ENCODE results near the gene MCF2L. TPM values are rescaled to one million over a fixed set of nuclear protein-coding genes. Genes with fewer than 3 reads are reported as not detected.
A peak's percentile ranks its signal among the peaks of the same experiment; 100 is the strongest.
"Not testable (repeated sequence)": the region's sequence is repeated elsewhere in the genome, so short reads cannot be mapped to it uniquely, and the experiment has no call there.

Gene MCF2L
- total and polyA plus RNA-seq, 9 of the 15 experiments (the other 6 are each of a cell fraction or from before 2014, with no cell fraction given), result 0.05 to 0.25 (median 0.18) TPM; not detected in 5

DNA sequence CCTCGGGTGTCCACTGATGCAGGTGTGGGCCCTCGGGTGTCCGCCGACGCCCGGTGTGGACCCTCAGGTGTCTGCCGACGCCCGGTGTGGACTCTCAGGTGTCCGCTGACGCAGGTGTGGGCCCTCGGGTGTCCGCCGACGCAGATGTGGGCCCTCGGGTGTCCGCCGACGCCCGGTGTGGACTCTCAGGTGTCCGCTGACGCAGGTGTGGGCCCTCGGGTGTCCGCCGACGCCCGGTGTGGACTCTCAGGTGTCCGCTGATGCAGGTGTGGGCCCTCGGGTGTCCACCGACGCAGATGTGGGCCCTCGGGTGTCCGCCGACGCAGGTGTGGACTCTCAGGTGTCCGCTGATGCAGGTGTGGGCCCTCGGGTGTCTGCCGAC lies 61.2 kb downstream of the MCF2L start:
- WGBS (ENCODE audit: insufficient coverage, low coverage, missing lambda C conversion rate), result 0% methylated on average over 24 of the region's 38 CpGs
- H2AFZ ChIP-seq (ENCODE audit: low read depth, low read length); ATAC-seq; H3K79me2 ChIP-seq (ENCODE audit: control insufficient read depth, insufficient read depth, low read length); H4K20me1 ChIP-seq (replicated peaks; ENCODE audit: control insufficient read depth, insufficient read depth, low read length); H3K36me3 ChIP-seq (ENCODE audit: control insufficient read depth, insufficient read depth, low read length); H3K9me3 ChIP-seq (replicated peaks; ENCODE audit: control insufficient read depth, insufficient read depth, low read depth, low read length); H3K4me1 ChIP-seq (replicated peaks in 1 of 2; ENCODE audit: control insufficient read depth in 2 of 2, insufficient read depth in 2 of 2, low read length in 2 of 2); H3K27ac ChIP-seq (ENCODE audit: extremely low read depth, low read depth, low read length); DNase-seq (ENCODE audit: extremely low read depth in 1 of 4, low spot score in 3 of 4); FAIRE-seq; in situ Hi-C loops (cut with MboI); CTCF ChIA-PET (ENCODE audit: low intra/inter-chr PET ratio); H3K4me2 ChIP-seq (ENCODE audit: insufficient read depth, low read length); H3K4me3 ChIP-seq; POLR2A ChIA-PET; intact Hi-C loops (cut with micrococcal nuclease); BruUV-seq (replicated peaks); H3K9ac ChIP-seq (ENCODE audit: insufficient read depth in 1 of 2, low read depth in 2 of 2, low read length in 2 of 2); H3K9me1 ChIP-seq (ENCODE audit: control insufficient read depth, insufficient read depth, low read length): not testable (repeated sequence)
- H3K27me3 ChIP-seq (ENCODE audit: control insufficient read depth in 2 of 2, insufficient read depth in 2 of 2, low read length in 2 of 2), result peaks cover 10 to 72% of the 10 kb centered on the region in 2 experiments; a peak in 4 of 5 replicates

DNA sequence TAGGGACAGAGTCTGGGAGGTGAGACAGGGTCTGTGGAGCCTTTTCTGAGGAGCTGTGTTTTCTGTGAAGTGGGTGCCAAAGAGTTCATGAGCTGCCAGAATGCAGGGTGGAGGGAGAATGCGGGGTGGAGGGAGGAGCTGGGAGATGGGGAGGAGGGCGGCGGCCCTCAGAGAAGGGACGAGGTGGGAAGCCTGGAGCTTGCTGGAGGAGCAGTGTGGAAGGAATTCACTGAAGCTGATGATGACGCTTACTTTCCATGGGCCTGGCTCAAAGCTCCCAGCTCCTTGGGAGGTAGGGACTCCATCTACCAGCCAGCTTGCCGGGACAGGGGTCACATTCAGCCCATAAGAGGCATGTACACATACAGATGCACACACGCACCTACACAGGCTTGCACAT lies 62.5 kb downstream of the MCF2L start:
- Histone ChIP-seq H3K4me1 (replicated peaks in 1 of 2; ENCODE audit: control insufficient read depth in 2 of 2, insufficient read depth in 2 of 2, low read length in 2 of 2) (peaks cover 0 to 6% of the 10 kb centered on the region in 2 experiments; a peak in 1 of 5 replicates), H3K4me2 (ENCODE audit: insufficient read depth, low read length) (no peak overlapping the region), H3K9me1 (ENCODE audit: control insufficient read depth, insufficient read depth, low read length) (no peaks in the 10 kb centered on the region), H3K4me3 (no peak overlapping the region), H3K36me3 (ENCODE audit: control insufficient read depth, insufficient read depth, low read length) (no peaks in the 10 kb centered on the region), H3K27ac (ENCODE audit: extremely low read depth, low read depth, low read length) (no peak overlapping the region), H4K20me1 (replicated peaks; ENCODE audit: control insufficient read depth, insufficient read depth, low read length) (no peaks in the 10 kb centered on the region; the same call in 1 of the 2 replicates), H3K79me2 (ENCODE audit: control insufficient read depth, insufficient read depth, low read length) (no peaks in the 10 kb centered on the region), H2AFZ (ENCODE audit: low read depth, low read length) (no peak overlapping the region), H3K9ac (ENCODE audit: insufficient read depth in 1 of 2, low read depth in 2 of 2, low read length in 2 of 2) (no peak overlapping the region), H3K9me3 (replicated peaks; ENCODE audit: control insufficient read depth, insufficient read depth, low read depth, low read length) (no peaks in the 10 kb centered on the region), H3K27me3 (ENCODE audit: control insufficient read depth in 2 of 2, insufficient read depth in 2 of 2, low read length in 2 of 2) (peaks cover 10 to 76% of the 10 kb centered on the region in 2 experiments; a peak in 4 of 5 replicates)
- in situ Hi-C loops (cut with MboI) (no loop called here), intact Hi-C loops (cut with micrococcal nuclease) (no loop called here)
- TF ChIP-seq SRSF9 (IDR thresholded peaks at IDR 0.05; ENCODE audit: borderline replicate concordance, low read depth, low read length), result no peak
- TF ChIP-seq ZNF347 (CRISPR knock-in tag; IDR thresholded peaks at IDR 0.05; ENCODE audit: low read depth), result no peak
- TF ChIP-seq HINFP (tag; conservative IDR thresholded peaks at IDR 0.05; ENCODE audit: low read depth), result no peak
- TF ChIP-seq ZNF764 (CRISPR knock-in tag; IDR thresholded peaks at IDR 0.05; ENCODE audit: low read depth), result no peak
- peak; percentile 84; the same call in 1 of the 2 replicates for TF ChIP-seq ZNF263 (CRISPR knock-in tag; IDR thresholded peaks at IDR 0.05; ENCODE audit: borderline replicate concordance)
- no peak for TF ChIP-seq NCOA2 (IDR thresholded peaks at IDR 0.05; ENCODE audit: partially characterized antibody in 2 of 2)
- BruUV-seq (replicated peaks), result no TSS peak
- WGBS (ENCODE audit: insufficient coverage, low coverage, missing lambda C conversion rate), result 3% methylated on average over 5 of the region's 7 CpGs
- no peak for ATAC-seq
- FAIRE-seq, result no peak
- ChIA-PET CTCF (ENCODE audit: low intra/inter-chr PET ratio) (no interaction called here), POLR2A (interaction anchor here (0.5 kb wide), 1 partner anchor 406 kb away, joined by 3 read pairs; no protein-coding TSS in a partner anchor)
- DNase-seq (ENCODE audit: extremely low read depth in 1 of 4, low spot score in 3 of 4), result no peak

All from K562 (cell line).